ENCODE results near the gene SLC45A1.

The SLC45A1 gene

GRCh38 chr1:8312235-8313218 lies 5.4 kb upstream of the SLC45A1 start:
- no peak for DNase-seq

GRCh38 chr1:8313231-8313630 lies 4.7 kb upstream of the SLC45A1 start:
- DNase-seq = no peak

GRCh38 chr1:8314346-8315280 lies 3.3 kb upstream of the SLC45A1 start:
- peak; percentile 59 for DNase-seq

- no peak for DNase-seq
Measured at GRCh38 chr1:8315573-8316475, 2.1 kb upstream of the SLC45A1 start.

- no peak for DNase-seq
Measured at GRCh38 chr1:8318436-8318835, 522 bp downstream of the SLC45A1 start.

GRCh38 chr1:8321612-8322011 lies 3.7 kb downstream of the SLC45A1 start:
- DNase-seq = no peak

GRCh38 chr1:8323706-8324105 lies 5.8 kb downstream of the SLC45A1 start:
- no peak for DNase-seq

GRCh38 chr1:8324176-8324810 lies 6.4 kb downstream of the SLC45A1 start:
- no peak for DNase-seq

GRCh38 chr1:8325771-8326170 lies 7.9 kb downstream of the SLC45A1 start:
- no peak for DNase-seq

- DNase-seq = no peak
Measured at GRCh38 chr1:8326265-8326664, 8.4 kb downstream of the SLC45A1 start.

- DNase-seq = no peak
Measured at GRCh38 chr1:8328271-8328670, 10.4 kb downstream of the SLC45A1 start.

GRCh38 chr1:8329439-8329838 lies 11.5 kb downstream of the SLC45A1 start:
- no peak for DNase-seq

GRCh38 chr1:8329858-8330257 lies 11.9 kb downstream of the SLC45A1 start:
- no peak for DNase-seq

GRCh38 chr1:8330271-8331125 lies 12.6 kb downstream of the SLC45A1 start:
- no peak for DNase-seq

GRCh38 chr1:8332806-8333205 lies 14.9 kb downstream of the SLC45A1 start:
- DNase-seq = no peak

- DNase-seq = no peak
Measured at GRCh38 chr1:8333246-8333987, 15.5 kb downstream of the SLC45A1 start.

- DNase-seq = no peak
Measured at GRCh38 chr1:8334106-8334851, 16.4 kb downstream of the SLC45A1 start.

- DNase-seq = no peak
Measured at GRCh38 chr1:8335246-8335645, 17.3 kb downstream of the SLC45A1 start.

- DNase-seq = no peak
Measured at GRCh38 chr1:8337776-8338525, 20.0 kb downstream of the SLC45A1 start.
